Transverse colon (tissue), 4 donors: ENCODE data around the gene QKI. TPM values are rescaled to one million over a fixed set of nuclear protein-coding genes. Genes with fewer than 3 reads are reported as not detected.

ENCODE experiments used
- DNase-seq: peaks from one replicate; pipeline ENCODE4 v3.0.0-alpha.2; 2019
- H3K27ac ChIP-seq, 4 donors: fragments of 200-600 bp; sonication (generic); 2 replicates each; pipeline ENCODE4 v1.5.1; 2016 to 2018; ENCODE audit warnings: inconsistent platforms in 4 of 4
- H3K27me3 ChIP-seq: fragments of 200-600 bp; sonication (generic); 2 replicates; pipeline ENCODE4 v1.5.1; 2017; ENCODE audit warnings: inconsistent platforms
- H3K36me3 ChIP-seq, 4 donors: fragments of 200-600 bp; sonication (generic); 2 replicates each; pipeline ENCODE4 v1.5.1; 2017 to 2019; ENCODE audit warnings: inconsistent platforms in 4 of 4
- H3K4me1 ChIP-seq, 4 donors: fragments of 200-600 bp; sonication (generic); 2 replicates each; pipeline ENCODE4 v1.5.1; 2017 to 2020; ENCODE audit warnings: inconsistent platforms in 4 of 4
- H3K4me3 ChIP-seq, 4 donors: fragments of 200-600 bp; sonication (generic); 1 replicate in 1 of 4; 2 replicates in 3 of 4; pipeline versions ENCODE4 v1.5.1 to v1.6.1; 2017 to 2019; ENCODE audit warnings: inconsistent platforms in 4 of 4
- H3K9me3 ChIP-seq, 2 donors: fragments of 200-600 bp; sonication (generic); 2 replicates each; pipeline ENCODE4 v1.5.1; 2017 to 2019; ENCODE audit warnings: inconsistent platforms in 2 of 2
- EP300 ChIP-seq: sonication (generic); formaldehyde crosslinking; IDR thresholded peaks from one replicate; pipeline ENCODE4 v1.6.1; 2017; ENCODE audit warnings: antibody characterized with exemption, low read depth
- POLR2A ChIP-seq: fragments of 450-650 bp; IDR thresholded peaks from one replicate; pipeline ENCODE4 v1.6.1; 2016; ENCODE audit warnings: antibody characterized with exemption, mild to moderate bottlenecking, moderate library complexity
- POLR2AphosphoS5 ChIP-seq, 3 donors: sonication (generic); formaldehyde crosslinking; IDR thresholded peaks; one replicate each; pipeline ENCODE4 v1.6.1; 2016; ENCODE audit warnings: antibody characterized with exemption in 3 of 3
- WGBS, 2 donors: methylation state at CpG; one replicate each; pipeline ENCODE4 v1.1.5; 2018; ENCODE audit warnings: low coverage in 1 of 2; 5-methylcytosine and 5-hydroxymethylcytosine counted together
- in situ Hi-C, 4 donors: fragments of 200-750 bp; cut with MboI; loops; one replicate each; pipeline versions ENCODE4 v1.15.0 to v1.15.1; 2017; ENCODE audit warnings: low sequenced_read_pairs in 3 of 4, low pct_ligation_motif_present in 1 of 4, low pct_unique_long_range_greater_than_20kb in 1 of 4
- intact Hi-C: fragments of 100-400 bp; cut with DNase I; formaldehyde crosslinking; loops from one replicate; pipeline ENCODE4 v1.15.1; 2023; ENCODE audit warnings: low total_unique reads
- total RNA-seq, 4 donors: library from RNA; depleted of rRNA; stranded (reverse); fragments of >200 nt; gene quantifications; one replicate each; pipeline ENCODE4 v1.1.0, GENCODE V29; 2016
- TF ChIP-seq, protein P1 (sequence below), 5 experiments: fragments of 200-600 bp in 3 of 5; fragments of 450-650 bp in 2 of 5; sonication (generic) in 3 of 5; IDR thresholded peaks; 1 replicate in 2 of 5; 2 replicates in 3 of 5; pipeline ENCODE4 v1.5.1; 2016 to 2017; ENCODE audit warnings: antibody characterized with exemption in 5 of 5, inconsistent platforms in 3 of 5, mild to moderate bottlenecking in 2 of 5, moderate library complexity in 1 of 5

Gene QKI
- total RNA-seq: 10 to 100 TPM in 3 of 4 donors, 1 to 10 TPM in 1; 8.4 to 41.8 (median 22.7) TPM

DNA sequence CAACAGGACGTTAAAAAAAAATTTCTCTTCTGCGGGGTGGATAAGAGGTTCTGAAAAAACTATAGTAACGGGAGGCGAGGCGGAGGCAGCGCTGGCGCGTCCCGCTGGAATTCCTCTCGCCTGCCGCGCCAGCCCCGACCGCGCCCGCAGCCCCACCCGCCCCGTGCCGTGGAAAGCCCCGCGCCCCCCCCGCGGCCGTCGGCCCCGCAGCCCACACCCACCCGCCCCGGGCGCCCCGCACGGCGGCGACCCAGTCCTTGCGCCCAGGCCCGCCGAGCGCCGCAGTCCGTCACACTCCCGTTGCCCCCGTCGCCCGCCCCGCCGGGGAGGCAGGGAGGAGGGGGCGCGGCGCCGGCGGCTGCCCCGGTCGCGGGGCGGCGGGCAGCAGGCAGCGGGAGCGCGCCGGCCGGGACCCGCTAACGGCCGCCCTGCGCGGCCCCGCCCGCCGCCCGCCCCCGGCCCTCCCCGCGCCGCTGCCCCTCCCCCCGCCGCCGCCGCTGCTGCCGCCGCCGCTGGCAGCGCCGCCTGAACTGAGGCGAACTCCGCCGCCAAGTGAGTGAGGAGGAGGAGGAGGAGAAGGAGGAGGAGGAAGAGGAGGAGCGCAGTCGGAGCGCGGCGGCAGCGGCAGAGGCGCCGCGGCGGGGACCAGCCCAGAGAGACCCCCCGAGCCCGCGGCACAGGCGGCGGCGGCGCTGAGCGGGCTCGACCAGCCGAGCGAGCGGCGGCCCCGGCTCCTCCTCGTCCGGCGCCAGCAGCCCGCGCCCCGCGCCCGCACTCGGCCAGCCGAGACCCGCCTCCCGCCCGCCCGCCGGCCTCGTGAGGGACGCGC is at the start of gene QKI:
QKI (plus strand) TSS at position 602 of the 829 bp plus-strand sequence. CDS start 476 bp downstream, outside the sequence.
- Histone ChIP-seq H3K36me3 (no peaks in the 10 kb centered on the region), H3K27me3 (peaks cover 82% of the 10 kb centered on the region), H3K9me3 (no peaks in the 10 kb centered on the region), H3K4me3 (peak within 1 kb of the TSS; percentile 75 to 87 (median 80)), H3K4me1 (peaks cover 0 to 36% (median 10%) of the 10 kb centered on the region in 4 donors), H3K27ac (peak within 1 kb of the TSS; percentile 95 to 99 (median 98))
- in situ Hi-C loops: no loop called here
- TF ChIP-seq POLR2AphosphoS5 (IDR thresholded peaks at IDR 0.05): peak; percentile 78 to 86 (median 83)
- no peak for TF ChIP-seq EP300
- TF ChIP-seq, protein P1, sequence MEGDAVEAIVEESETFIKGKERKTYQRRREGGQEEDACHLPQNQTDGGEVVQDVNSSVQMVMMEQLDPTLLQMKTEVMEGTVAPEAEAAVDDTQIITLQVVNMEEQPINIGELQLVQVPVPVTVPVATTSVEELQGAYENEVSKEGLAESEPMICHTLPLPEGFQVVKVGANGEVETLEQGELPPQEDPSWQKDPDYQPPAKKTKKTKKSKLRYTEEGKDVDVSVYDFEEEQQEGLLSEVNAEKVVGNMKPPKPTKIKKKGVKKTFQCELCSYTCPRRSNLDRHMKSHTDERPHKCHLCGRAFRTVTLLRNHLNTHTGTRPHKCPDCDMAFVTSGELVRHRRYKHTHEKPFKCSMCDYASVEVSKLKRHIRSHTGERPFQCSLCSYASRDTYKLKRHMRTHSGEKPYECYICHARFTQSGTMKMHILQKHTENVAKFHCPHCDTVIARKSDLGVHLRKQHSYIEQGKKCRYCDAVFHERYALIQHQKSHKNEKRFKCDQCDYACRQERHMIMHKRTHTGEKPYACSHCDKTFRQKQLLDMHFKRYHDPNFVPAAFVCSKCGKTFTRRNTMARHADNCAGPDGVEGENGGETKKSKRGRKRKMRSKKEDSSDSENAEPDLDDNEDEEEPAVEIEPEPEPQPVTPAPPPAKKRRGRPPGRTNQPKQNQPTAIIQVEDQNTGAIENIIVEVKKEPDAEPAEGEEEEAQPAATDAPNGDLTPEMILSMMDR (IDR thresholded peaks at IDR 0.05): no peak
- TF ChIP-seq POLR2A: peak; percentile 23
- intact Hi-C loops: loop anchor here (10.0 kb wide), 1 partner anchor 550 kb away; no protein-coding TSS in a partner anchor
- WGBS, 2 donors: 1% methylated on average over 61 of the region's 127 CpGs; no CpG with 5 or more reads in 1 of the 2 donors
- DNase-seq: peak; percentile 78

DNA sequence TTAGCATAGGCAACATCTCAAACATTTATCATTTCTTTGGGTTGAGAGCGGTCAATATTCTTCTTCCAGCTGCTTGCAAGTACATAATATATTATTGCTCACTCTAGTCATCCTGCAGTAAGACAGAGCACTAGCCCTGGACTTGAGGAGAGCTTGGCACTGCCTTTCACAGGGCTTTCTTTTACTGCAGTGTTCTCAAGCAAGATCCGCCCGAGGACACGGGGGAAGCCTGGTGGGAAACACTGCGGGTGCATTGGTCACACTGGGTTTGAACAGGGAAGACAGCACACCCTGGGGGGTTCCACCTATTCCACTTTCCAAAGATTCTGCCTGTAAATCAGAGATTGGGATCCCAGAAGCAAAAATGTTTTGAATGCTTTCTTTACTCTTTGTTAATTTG is 48.2 kb upstream of the QKI start:
- H3K36me3 ChIP-seq: no peaks in the 10 kb centered on the region
- no peak for DNase-seq
- in situ Hi-C loops: no loop called here
- no peak overlapping the region for H3K27ac ChIP-seq
- no peaks in the 10 kb centered on the region for H3K27me3 ChIP-seq
- H3K4me1 ChIP-seq: no peaks in the 10 kb centered on the region
- TF ChIP-seq POLR2AphosphoS5 (IDR thresholded peaks at IDR 0.05) (no peak), POLR2A (no peak), EP300 (no peak)
- TF ChIP-seq, protein P1 (IDR thresholded peaks at IDR 0.05): no peak
- H3K4me3 ChIP-seq: no peak overlapping the region
- WGBS, 2 donors: 85 to 86% methylated on average over 1 to 5 of the region's 5 CpGs
- H3K9me3 ChIP-seq: no peaks in the 10 kb centered on the region
- intact Hi-C loops: no loop called here

DNA sequence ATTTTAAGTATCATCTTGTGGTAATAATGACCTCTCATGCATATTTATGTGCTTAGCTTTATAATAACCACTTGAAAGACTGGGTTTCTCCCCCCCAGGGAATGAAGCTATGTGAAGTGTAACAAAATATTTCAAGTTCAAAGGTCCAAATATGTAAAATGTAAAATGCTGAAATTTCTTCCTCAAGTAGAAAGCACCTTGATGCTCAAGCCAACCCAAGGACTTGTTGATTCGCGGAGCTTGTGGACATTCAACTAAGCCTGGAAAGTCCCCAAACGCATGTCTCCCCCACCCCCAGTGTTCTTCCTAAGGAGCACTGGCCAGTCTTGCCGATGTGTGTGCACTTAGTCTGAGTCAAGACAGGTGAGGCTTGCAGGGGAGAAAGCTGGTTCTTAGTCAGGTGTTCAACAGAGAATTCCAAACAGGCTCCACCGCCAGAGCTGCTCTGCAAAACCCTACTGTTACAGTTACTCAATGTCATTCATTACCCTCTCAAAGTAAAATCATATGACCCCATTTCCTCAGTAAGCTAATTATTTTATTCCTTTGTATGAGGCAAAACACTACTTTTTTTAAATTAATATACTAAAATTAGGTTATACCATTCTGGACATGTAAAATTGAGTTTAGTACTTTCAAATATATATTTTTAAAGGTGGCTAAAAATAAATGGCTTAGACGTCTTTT is 46.9 kb upstream of the QKI start:
- in situ Hi-C loops: no loop called here

DNA sequence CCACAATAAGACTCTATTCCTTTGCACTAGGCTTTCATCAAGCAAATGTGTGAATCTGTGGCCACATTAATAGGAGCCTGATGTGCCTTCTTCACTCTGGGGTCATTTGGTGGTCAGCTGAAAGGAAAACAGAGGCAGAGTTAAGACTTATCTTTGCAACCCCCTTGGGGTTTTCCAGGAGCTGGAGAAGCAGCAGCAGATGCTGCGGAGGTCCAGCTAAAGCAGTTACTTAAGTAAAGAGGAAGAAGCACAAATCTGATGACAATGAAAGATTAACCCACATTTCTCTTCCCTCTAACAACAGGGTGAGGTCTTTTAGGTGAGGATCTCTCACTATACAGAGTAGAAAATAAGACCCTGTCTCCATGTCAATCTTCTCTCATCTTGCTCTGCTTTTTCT is 45.4 kb upstream of the QKI start:
- TF ChIP-seq, protein P1 (IDR thresholded peaks at IDR 0.05): no peak
- TF ChIP-seq POLR2AphosphoS5 (IDR thresholded peaks at IDR 0.05) (no peak), EP300 (no peak)
- Histone ChIP-seq H3K27me3 (no peaks in the 10 kb centered on the region), H3K36me3 (no peaks in the 10 kb centered on the region), H3K4me1 (no peaks in the 10 kb centered on the region), H3K4me3 (no peak overlapping the region), H3K9me3 (no peaks in the 10 kb centered on the region), H3K27ac (no peak overlapping the region)
- in situ Hi-C loops (no loop called here), intact Hi-C loops (no loop called here)
- 80 to 95% methylated on average over 1 of the region's 1 CpG for WGBS, 2 donors
- DNase-seq: no peak

More for the DNA sequence above, 46.9 kb upstream of the QKI start:
- no peaks in the 10 kb centered on the region for H3K4me1 ChIP-seq
- H3K27ac ChIP-seq: no peak overlapping the region
- WGBS, 2 donors: 54 to 76% methylated on average over 1 to 6 of the region's 6 CpGs
- intact Hi-C loops: no loop called here
- no peaks in the 10 kb centered on the region for H3K9me3 ChIP-seq
- DNase-seq: no peak
- no peaks in the 10 kb centered on the region for H3K27me3 ChIP-seq
- H3K4me3 ChIP-seq: no peak overlapping the region
- H3K36me3 ChIP-seq: no peaks in the 10 kb centered on the region
- no peak for TF ChIP-seq POLR2A
- TF ChIP-seq, protein P1 (IDR thresholded peaks at IDR 0.05): no peak
- TF ChIP-seq POLR2AphosphoS5 (IDR thresholded peaks at IDR 0.05): no peak
- TF ChIP-seq EP300: no peak
